Measurements from ENCODE around the gene CAPNS1.
"Not testable (repeated sequence)": the region's sequence is repeated elsewhere in the genome, so short reads cannot be mapped to it uniquely, and the experiment has no call there.

CAPNS1 gene

DNA sequence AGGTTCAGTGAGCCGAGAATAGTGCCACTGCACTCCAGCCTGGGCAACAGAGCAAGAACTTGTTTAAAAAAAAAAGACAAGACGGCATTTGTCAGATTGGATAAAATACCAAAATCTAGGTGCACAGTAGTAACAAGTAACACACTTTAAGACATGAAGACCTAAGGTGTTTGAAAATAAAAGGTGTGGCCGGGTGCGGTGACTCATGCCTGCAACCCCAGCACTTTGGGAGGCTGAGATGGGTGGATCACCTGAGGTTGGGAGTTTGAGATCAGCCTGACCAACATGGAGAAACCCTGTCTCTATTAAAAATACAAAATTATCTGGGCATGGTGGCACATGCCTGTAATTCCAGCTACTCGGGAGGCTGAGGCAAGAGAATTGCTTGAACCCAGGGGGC is 46.9 kb downstream of the CAPNS1 start:
- H3K9me3 ChIP-seq; DNase-seq (ENCODE audit: low spot score in 2 of 2); H3K4me1 ChIP-seq; H3K4me3 ChIP-seq; H3K36me3 ChIP-seq (replicated peaks); in situ Hi-C loops (cut with MboI; ENCODE audit: low sequenced_read_pairs); H3K27me3 ChIP-seq (ENCODE audit: low read depth): not testable (repeated sequence)

GRCh38 chr19:36196249-36196648 is 56.4 kb downstream of the CAPNS1 start:
- H3K36me3 ChIP-seq (replicated peaks), result no peaks in the 10 kb centered on the region
- H3K4me3 ChIP-seq, result no peak overlapping the region
- no peaks in the 10 kb centered on the region for H3K27me3 ChIP-seq (ENCODE audit: low read depth)
- in situ Hi-C loops (cut with MboI; ENCODE audit: low sequenced_read_pairs), result no loop called here
- no peak for DNase-seq (ENCODE audit: low spot score in 2 of 2)
- peaks cover 3% of the 10 kb centered on the region for H3K4me1 ChIP-seq
- no peaks in the 10 kb centered on the region for H3K9me3 ChIP-seq

- no peaks in the 10 kb centered on the region for H3K9me3 ChIP-seq
- no peak overlapping the region for H3K4me3 ChIP-seq
- in situ Hi-C loops (cut with MboI; ENCODE audit: low sequenced_read_pairs), result no loop called here
- H3K36me3 ChIP-seq (replicated peaks), result no peaks in the 10 kb centered on the region
- peak; percentile 26 to 55 for DNase-seq (ENCODE audit: low spot score in 2 of 2)
- H3K27me3 ChIP-seq (ENCODE audit: low read depth), result no peaks in the 10 kb centered on the region
- peaks cover 3% of the 10 kb centered on the region for H3K4me1 ChIP-seq
Measured at GRCh38 chr19:36198119-36198518, 58.3 kb downstream of the CAPNS1 start.
